Osteoblast (primary cell): ENCODE results near the gene AP1S3. TPM values are rescaled to one million over a fixed set of nuclear protein-coding genes. Genes with fewer than 3 reads are reported as not detected.

ENCODE experiments used
- DNase-seq: peaks from one replicate; pipeline ENCODE4 v3.0.0; 2011; ENCODE audit warnings: low spot score, mixed read lengths; ENCODE audit not compliant: insufficient read length; ENCODE audit errors: missing footprints
- H2AFZ ChIP-seq: 2 replicates; pipeline ENCODE4 v1.6.0; 2011; ENCODE audit warnings: mild to moderate bottlenecking, low read length
- H3K27ac ChIP-seq: 2 replicates; pipeline ENCODE4 v1.5.1; 2011; ENCODE audit warnings: mild to moderate bottlenecking, low read depth, low read length, moderate library complexity
- H3K27me3 ChIP-seq: 2 replicates; pipeline ENCODE4 v1.6.0; 2012; ENCODE audit warnings: mild to moderate bottlenecking, control low read depth, inconsistent platforms, low read length, moderate library complexity; ENCODE audit not compliant: insufficient read depth
- H3K36me3 ChIP-seq: 2 replicates; pipeline ENCODE4 v1.5.1; 2011; ENCODE audit warnings: mild to moderate bottlenecking, low read length, control low read depth, moderate library complexity; ENCODE audit not compliant: insufficient read depth
- H3K4me1 ChIP-seq: 2 replicates; pipeline ENCODE4 v1.5.1; 2011; ENCODE audit warnings: mild to moderate bottlenecking, low read length, control low read depth, moderate library complexity; ENCODE audit not compliant: insufficient read depth
- H3K4me2 ChIP-seq: 2 replicates; pipeline ENCODE4 v1.6.0; 2011; ENCODE audit warnings: mild to moderate bottlenecking, low read length; ENCODE audit not compliant: insufficient read depth
- H3K4me3 ChIP-seq: fragments of 200-600 bp; sonication (generic); 3 replicates; pipeline ENCODE4 v1.5.1; 2012; ENCODE audit warnings: mild to moderate bottlenecking, low read length, inconsistent platforms; ENCODE audit not compliant: insufficient read depth
- H3K79me2 ChIP-seq: 2 replicates; pipeline ENCODE4 v1.6.0; 2012; ENCODE audit warnings: mild to moderate bottlenecking, low read length, control low read depth, inconsistent platforms; ENCODE audit not compliant: insufficient read depth
- H3K9me3 ChIP-seq: 2 replicates; pipeline ENCODE4 v1.5.1; 2011; ENCODE audit warnings: low read depth, low read length, control low read depth
- H4K20me1 ChIP-seq: 2 replicates; pipeline ENCODE4 v1.6.0; 2012; ENCODE audit warnings: mild to moderate bottlenecking, low read length, control low read depth; ENCODE audit not compliant: insufficient read depth
- total RNA-seq: library from RNA; depleted of rRNA; stranded (reverse); fragments of >200 nt; gene quantifications from 2 replicates; pipeline ENCODE4 v1.2.3, GENCODE V29; 2012
- TF ChIP-seq, protein P1 (sequence below): IDR thresholded peaks from 2 replicates; pipeline ENCODE4 v1.5.1; 2011; ENCODE audit warnings: mild to moderate bottlenecking, low read depth, low read length, moderate library complexity; ENCODE audit errors: extremely low read depth

The AP1S3 gene
- total RNA-seq, 1 donor = 2.2 TPM

DNA sequence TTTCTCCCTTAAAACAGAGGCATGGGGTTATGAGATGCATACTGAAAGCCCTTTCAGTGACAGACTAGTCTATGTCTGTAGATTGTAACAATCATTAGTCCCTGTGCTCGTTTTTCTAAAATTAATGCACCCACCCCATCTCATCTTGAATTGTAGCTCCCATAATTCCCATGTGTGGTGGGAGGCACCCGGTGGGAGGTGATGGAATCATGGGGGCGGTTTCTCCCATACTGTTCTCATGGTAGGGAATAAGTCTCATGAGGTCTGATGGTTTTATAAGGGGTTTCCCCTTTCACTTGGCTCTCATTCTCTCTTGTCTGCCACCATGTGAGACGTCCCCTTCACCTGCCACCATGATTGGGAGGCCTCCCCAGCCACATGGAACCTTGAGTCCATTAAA lies 100.9 kb downstream of the AP1S3 start:
- H3K27ac ChIP-seq = peak overlapping the region; percentile 93
- no peak for DNase-seq
- TF ChIP-seq, protein P1, sequence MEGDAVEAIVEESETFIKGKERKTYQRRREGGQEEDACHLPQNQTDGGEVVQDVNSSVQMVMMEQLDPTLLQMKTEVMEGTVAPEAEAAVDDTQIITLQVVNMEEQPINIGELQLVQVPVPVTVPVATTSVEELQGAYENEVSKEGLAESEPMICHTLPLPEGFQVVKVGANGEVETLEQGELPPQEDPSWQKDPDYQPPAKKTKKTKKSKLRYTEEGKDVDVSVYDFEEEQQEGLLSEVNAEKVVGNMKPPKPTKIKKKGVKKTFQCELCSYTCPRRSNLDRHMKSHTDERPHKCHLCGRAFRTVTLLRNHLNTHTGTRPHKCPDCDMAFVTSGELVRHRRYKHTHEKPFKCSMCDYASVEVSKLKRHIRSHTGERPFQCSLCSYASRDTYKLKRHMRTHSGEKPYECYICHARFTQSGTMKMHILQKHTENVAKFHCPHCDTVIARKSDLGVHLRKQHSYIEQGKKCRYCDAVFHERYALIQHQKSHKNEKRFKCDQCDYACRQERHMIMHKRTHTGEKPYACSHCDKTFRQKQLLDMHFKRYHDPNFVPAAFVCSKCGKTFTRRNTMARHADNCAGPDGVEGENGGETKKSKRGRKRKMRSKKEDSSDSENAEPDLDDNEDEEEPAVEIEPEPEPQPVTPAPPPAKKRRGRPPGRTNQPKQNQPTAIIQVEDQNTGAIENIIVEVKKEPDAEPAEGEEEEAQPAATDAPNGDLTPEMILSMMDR = no peak
- H3K79me2 ChIP-seq = no peaks in the 10 kb centered on the region
- H3K4me1 ChIP-seq = peaks cover 31% of the 10 kb centered on the region
- H3K36me3 ChIP-seq = no peaks in the 10 kb centered on the region
- peak overlapping the region; percentile 8 for H3K4me2 ChIP-seq
- H3K9me3 ChIP-seq = no peaks in the 10 kb centered on the region
- no peaks in the 10 kb centered on the region for H3K27me3 ChIP-seq
- no peaks in the 10 kb centered on the region for H4K20me1 ChIP-seq
- no peak overlapping the region for H2AFZ ChIP-seq
- no peak overlapping the region for H3K4me3 ChIP-seq

DNA sequence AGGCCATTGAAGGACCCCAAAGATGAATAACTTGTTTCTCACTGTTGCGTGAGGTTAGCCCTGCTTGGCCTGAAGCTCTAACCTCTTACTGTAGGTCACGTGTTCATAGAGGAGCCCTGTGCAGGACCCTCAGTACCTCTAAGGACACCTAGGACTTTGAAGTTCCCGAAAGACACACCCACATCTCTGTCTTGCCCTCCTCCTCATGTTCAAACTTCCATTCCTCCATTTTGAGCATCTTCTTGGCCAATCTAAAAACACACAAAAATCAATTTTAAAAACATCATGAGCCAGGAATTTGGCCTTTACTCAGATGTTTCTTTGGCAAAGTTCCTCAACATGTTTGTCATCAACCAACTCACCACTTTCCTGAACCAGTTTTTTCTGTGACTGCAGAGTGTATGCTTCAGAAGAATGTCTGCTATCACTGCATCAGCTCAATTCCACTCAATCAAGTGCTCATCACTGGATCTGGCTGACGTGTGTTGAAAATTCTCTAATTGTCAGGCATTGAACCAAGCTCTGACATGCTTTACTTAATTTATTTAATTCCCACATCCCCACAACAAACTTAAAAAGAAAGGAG lies 101.6 kb downstream of the AP1S3 start:
- TF ChIP-seq, protein P1 = no peak
- peaks cover 38% of the 10 kb centered on the region for H3K4me1 ChIP-seq
- peak overlapping the region; percentile 93 for H3K27ac ChIP-seq
- H3K9me3 ChIP-seq = no peaks in the 10 kb centered on the region
- no peaks in the 10 kb centered on the region for H3K79me2 ChIP-seq
- peak overlapping the region; percentile 77 for H2AFZ ChIP-seq
- no peaks in the 10 kb centered on the region for H3K27me3 ChIP-seq
- no peaks in the 10 kb centered on the region for H3K36me3 ChIP-seq
- H4K20me1 ChIP-seq = no peaks in the 10 kb centered on the region
- peak overlapping the region; percentile 8 for H3K4me2 ChIP-seq
- DNase-seq = peak; percentile 89
- H3K4me3 ChIP-seq = no peak overlapping the region

GRCh38 chr2:223735035-223735640 lies 102.2 kb downstream of the AP1S3 start:
- H3K9me3 ChIP-seq = no peaks in the 10 kb centered on the region
- no peak for DNase-seq
- H3K4me2 ChIP-seq = no peak overlapping the region
- H4K20me1 ChIP-seq = no peaks in the 10 kb centered on the region
- TF ChIP-seq, protein P1 = no peak
- no peaks in the 10 kb centered on the region for H3K27me3 ChIP-seq
- H3K4me1 ChIP-seq = peaks cover 38% of the 10 kb centered on the region
- no peaks in the 10 kb centered on the region for H3K79me2 ChIP-seq
- H3K36me3 ChIP-seq = no peaks in the 10 kb centered on the region
- H3K27ac ChIP-seq = peak overlapping the region; percentile 93
- H2AFZ ChIP-seq = peak overlapping the region; percentile 77
- H3K4me3 ChIP-seq = no peak overlapping the region

DNA sequence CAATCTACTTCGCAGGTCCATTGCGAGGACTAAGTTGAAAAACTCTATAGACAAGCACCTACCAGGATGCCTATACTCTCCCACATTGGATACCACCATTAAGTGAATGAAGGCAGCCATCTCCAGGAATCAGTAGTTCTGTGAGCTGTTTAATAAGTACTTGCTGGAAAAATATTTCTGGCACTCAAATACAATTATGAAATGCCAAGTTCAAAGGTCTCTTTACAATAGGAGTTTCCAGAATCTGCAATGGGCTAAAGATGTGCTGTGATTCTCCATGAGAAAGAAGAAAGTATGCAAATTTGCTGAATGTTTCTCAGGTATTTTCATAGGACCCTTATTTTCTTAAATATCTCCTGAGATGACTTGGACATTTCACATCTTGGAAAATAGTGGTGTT lies 103.0 kb downstream of the AP1S3 start:
- TF ChIP-seq, protein P1 = no peak
- Histone ChIP-seq H3K9me3 (no peaks in the 10 kb centered on the region), H3K79me2 (no peaks in the 10 kb centered on the region), H2AFZ (no peak overlapping the region), H3K27ac (no peak overlapping the region), H3K27me3 (no peaks in the 10 kb centered on the region), H3K4me3 (no peak overlapping the region), H4K20me1 (no peaks in the 10 kb centered on the region), H3K36me3 (no peaks in the 10 kb centered on the region), H3K4me2 (no peak overlapping the region), H3K4me1 (peaks cover 38% of the 10 kb centered on the region)
- DNase-seq = no peak
